Measurements from ENCODE around the gene NPHP1. TPM values are rescaled to one million over a fixed set of nuclear protein-coding genes. Genes with fewer than 3 reads are reported as not detected.
"Not testable (repeated sequence)": the region's sequence is repeated elsewhere in the genome, so short reads cannot be mapped to it uniquely, and the experiment has no call there.

The NPHP1 gene
- total RNA-seq (2014; rRNA removed; shearing (Covaris generic)), result 1.8 and 1.9 TPM in 2 replicates
- polyA plus RNA-seq (2015; cell fraction: cytosol; rRNA removed), result 3.0 and 3.6 TPM in 2 replicates
- 3.6 and 5.6 TPM in 2 replicates for polyA plus RNA-seq (2015; cell fraction: nucleus; rRNA removed)

DNA sequence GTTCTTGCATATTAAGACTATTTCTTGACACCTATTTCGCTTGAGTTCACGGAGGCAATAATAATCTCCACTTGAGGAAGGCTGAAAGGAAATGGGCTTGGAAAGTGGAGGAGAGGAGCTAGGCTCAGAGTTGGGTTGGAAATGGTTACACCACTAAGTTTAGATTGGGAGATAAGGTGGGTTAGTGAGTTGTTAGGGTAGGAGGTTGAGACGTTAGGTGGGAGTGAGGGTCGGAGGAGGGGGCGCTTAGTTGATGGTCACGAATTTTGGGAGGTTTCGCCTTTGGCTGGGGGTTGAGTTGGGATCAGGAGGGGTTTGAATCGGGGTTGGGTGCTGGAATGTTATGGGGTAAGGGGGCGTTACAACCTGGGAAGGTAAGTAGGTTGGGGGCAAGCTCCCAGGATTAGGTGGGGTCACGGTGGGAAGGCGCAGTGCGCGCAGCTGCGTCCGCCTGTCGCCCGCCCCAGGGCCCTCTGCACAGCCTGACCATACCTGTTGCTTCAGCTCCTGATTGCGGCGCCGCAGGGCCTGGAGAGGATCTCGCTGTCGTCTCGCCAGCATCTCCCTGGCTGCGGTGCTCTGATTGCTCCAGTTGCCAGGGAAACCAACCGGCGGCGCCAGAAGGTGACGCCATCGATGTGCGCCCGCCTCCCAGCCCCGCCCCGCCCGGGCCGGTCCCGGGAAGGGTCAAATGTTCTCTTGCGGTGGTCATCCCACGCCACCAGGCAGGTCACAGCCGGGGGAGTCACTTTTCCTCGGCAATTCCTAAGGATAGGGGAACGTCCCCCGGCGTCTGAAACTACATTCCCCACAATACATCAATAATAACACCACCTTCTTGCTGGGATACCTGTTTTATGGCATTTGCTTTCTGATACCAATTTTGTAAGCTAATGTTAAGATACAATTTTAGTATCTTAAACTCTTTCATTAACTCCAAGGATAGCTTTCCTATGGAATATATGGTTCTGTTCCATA, at the start of gene NPHP1:
Gene NPHP1, minus strand, starts transcription at position 606 of the 978 bp plus-strand sequence. Its CDS starts 45 bp downstream, at position 561.
- DNase-seq (ENCODE audit: low read depth), result peak; percentile 78

DNA sequence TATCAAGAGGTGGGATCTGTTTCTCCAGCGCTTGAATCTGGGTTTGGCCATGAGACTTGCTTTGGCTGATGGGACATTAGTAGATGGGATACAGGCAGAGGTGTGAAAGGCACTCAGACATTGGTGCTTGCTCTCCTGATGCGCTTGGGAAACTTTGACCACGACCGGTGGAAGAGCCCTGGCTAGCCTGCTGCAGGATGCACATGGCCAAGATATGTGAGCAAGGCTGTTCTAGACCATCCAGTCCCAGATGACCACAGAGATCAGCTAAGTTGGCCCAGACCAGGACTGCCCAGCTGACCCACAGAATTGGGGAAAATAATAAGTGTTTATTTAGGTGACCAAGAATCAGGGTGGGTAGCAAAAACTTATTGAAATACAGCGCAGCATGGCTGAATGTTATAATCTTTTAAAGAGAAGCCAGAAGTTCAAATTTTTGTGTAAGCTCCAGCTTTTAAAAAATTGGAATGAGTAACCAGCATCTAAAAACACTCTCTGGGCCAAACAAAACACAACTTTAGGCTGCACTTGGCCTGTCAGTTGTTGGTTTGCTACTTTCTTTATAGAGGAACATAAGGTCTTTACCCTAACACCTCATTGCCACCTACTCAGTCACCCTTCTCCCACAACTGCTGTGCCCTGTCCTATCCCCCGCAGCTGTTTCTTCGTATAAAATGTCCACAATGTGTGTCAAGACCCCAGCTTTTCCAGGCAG, 43.4 kb upstream of the NPHP1 start:
- not testable (repeated sequence) for DNase-seq (ENCODE audit: low read depth)

DNA sequence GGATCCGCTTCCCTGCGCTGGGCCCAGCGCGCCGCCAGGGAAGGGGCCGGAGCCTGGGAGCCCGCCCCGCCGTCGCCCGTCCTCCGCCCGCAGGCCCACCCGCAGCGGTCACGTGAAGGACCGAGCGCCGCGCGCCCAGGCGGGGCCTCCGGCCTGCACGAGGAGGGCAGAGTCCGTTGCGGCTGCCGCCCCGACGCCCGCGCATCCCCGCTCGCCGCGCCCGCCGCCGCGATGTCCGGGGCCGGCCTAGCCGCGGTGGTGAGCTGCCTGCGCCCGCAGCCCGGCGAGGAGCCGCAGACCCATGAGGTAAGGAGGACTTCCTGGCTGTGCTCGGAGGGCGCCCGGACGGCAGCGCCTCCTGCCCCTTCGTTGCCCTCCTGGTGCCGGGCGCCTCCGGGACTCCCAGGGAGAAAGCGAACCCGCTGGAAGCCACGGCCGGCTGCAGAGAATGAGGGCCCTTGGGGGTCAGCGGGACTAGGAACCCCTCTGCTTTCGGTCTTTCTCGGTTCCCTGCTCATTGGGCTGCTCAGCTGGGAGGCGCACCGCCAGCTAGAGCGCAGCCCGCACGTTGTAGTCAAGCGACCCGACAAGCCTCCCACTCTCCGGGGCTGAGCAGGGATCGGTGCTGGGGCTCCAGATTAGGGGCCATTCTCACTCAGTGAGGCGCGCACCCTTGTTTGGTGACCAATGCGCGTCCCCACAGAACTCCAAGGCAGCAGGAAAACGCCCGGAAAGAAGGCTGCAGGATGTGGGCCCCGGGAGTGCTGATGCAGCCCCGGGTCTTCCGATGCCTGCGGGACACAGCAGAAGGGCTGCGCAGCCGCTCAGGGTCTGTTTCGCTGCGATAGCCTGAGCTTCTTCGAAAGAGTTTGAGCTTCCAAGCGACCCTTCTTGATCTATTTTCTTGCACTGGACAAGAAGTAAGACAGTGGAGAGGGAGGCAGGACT, 40.9 kb upstream of the NPHP1 start:
- DNase-seq (ENCODE audit: low read depth), result not testable (repeated sequence)

DNA sequence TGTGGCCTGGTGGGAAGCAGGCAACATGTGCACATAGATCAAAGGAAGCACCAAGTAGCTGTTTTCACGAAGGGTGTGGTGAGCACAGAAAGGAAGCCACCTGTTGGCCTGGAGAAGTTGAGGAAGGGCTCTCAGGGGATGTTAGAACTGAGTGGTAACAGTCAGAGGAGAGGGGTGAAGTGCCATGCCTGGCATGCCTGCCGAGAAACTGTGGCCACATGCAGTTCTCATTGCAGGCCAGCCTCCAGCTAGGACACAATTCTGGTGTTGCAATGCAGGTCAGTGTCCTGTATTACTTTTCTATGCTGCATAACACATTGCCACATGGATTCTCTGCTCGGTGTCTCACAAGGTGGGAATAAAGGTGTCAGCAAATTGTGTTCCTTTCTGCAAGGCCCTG, 38.5 kb upstream of the NPHP1 start:
- DNase-seq (ENCODE audit: low read depth), result not testable (repeated sequence)

DNA sequence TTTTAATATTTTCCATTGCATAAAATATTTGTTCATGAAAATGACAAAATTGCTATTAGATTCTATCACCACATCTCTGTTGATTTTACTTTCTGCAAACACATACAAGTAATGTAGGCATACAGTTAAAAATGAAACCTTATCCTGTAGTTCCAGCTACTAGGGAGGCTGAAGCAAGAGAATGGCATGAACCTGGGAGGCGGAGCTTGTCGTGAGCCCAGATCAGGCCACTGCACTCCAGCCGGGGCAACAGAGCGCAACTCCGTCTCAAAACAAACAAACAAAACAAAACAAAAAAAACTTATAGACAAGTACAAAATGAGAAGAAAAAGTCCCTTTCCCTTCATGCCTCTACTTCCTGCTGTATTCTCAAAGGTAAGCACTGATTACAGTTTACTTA, 29.7 kb upstream of the NPHP1 start:
- DNase-seq (ENCODE audit: low read depth), result not testable (repeated sequence)

DNA sequence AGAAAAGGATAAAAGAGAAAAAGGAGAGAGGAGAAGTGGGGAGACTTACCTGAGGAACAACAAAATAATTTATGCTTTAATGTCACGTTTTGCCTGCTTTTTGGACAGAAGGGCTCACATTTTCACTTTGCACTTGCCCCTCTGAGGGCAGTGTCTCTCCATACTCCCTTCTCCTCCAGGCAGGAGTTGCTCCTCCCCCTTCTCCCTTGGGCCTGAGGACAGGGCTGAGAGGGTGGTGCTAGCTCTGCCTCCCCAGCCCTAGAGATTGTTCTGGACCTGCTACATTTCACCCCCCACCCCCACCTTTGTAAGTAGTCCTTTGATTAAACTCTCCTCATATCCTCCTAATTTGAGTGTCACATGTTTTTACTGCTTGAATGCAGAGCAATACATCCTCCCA, 25.1 kb upstream of the NPHP1 start:
- DNase-seq (ENCODE audit: low read depth), result not testable (repeated sequence)

DNA sequence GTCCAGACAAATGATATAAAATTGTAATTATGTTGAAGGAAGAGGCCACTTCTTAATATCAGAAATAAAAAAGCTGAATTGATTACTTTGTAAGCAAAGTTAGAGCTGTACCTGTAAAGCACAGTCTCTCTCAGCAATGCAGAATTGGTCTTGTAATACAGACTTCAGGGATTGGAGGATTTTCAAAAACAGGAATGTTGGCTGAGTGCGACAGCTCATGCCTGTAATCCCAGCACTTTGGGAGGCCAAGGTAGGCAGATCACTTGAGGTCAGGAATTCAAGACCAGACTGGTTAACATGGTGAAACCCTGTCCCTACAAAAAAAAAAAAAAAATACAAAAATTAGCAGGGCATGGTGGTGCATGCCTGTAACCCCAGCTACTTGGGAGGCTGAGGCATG, 17.8 kb upstream of the NPHP1 start:
- DNase-seq (ENCODE audit: low read depth), result not testable (repeated sequence)

DNA sequence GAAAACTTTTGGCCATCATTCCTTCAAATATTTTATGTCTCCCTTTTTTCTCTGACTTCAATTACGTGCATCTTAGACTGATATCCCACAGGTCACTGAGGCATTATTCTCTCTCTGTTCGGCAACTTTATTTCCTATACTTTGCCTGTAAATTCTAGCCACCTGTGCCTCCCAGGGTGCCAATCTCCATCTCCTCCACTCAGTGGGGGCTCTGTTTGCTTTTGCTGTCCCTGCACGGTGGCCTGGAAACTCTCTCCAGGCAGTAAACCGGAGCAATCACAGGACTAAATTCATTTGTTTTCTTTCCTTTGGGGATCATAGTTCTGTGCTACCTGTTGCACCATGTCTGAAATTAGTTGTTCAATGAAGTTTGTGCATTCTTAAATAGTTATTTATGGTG, 17.1 kb upstream of the NPHP1 start:
- no peak for DNase-seq (ENCODE audit: low read depth)

DNA sequence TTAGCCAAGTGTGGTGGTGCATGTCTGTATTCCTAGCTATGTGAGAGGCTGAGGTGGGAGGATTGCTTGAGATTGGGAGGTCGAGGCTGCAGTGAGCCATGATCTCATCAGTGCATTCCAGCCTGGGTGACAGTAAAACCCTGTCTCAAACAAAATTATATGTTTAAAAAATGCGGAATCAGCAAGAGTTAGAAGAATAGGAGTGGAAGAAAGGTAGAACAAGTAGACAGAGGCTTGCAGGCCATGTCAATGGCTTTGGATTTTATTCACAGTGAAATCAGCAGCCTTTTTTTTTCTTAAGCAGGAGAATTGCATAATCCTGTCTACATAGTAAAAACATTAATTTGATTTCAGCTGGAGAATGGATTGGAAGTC, 15.4 kb upstream of the NPHP1 start:
- DNase-seq (ENCODE audit: low read depth), result no peak

DNA sequence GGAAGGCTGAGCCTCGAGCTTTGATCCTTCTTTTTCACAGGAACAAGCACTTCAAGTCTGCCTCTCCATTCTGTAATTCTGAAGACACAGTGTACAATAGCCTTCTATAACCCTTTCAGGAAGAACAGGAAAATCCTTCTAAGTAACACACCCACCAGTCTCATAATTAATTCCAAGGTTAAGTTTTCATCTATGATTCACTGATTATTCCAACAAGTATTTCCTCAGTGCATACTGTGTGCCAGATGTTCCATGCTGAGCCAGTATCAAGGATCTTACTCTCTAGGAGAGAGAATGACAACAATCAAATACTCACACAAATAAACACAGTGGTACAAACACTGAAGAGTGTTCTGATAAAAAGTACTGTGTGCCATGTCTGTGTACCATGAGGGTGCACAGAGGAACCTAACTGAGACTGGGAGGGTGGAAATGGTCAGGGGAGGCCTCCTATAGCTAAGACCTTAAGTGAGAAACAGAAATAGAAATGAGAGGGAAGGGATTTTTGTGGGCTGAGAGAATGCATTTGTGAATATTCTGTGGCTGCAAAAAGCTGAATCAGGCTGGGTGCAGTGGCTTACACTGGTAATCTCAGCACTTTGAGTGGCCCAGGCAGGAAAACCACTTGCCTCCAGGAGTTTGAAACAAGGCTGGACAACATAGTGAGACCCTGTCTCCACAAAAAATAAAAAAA, 14.8 kb upstream of the NPHP1 start:
- no peak for DNase-seq (ENCODE audit: low read depth)

DNA sequence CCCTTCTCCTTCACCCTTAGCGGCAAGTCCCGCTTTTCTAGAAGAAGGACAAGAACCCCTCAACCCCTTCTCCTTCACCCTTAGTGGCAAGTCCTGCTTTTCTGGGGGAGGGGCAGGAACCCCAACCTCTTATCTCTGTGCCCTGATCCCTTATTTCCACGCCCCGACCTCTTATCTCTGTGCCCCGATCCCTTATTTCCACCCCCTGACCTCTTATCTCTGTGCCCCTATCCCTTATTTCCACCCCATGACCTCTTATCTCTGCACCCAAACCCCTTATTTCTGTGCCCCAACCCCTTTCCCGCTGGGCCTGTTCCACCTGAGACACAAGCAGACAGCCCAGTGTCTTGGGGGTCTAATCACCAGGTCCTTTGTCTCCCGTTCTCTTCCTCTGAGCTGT, 14.1 kb upstream of the NPHP1 start:
- not testable (repeated sequence) for DNase-seq (ENCODE audit: low read depth)

DNA sequence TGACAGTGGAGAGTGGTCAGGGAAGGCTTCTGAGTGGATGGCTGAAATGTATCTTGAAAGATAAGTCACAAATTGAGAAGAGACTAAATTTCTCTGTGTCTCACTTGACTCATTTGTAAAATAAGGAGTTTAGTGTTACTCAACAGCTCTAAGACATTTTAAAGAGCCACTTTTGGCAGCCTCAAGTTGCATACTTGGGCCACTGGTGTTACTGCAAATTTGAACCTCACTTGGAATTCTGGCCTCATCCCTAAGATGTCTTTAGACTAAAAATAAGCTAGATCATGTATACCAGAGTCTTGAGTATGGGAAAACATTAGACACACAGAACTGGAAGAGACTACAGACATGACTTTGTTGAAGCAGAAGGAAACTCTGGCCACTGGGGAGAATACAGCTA, 12.0 kb upstream of the NPHP1 start:
- DNase-seq (ENCODE audit: low read depth), result no peak

DNA sequence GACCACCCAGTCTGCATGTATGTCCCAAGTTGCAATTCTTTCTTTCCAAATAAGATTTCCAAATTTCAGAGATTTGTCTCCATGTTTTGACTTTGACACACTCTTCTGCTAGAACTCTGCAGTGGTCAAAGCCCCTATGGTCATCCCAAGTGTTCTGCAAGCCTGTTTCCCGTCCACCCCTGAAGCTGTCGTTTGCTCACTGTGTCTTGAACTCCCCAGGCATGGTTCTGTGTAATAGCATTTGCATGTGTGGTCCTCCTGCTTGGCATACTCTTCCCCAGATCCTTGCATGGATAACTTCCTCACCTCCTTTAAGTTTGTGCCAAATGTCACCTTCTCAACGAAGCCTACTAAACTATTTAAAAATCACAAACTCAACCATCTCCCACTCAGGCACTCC, 11.4 kb upstream of the NPHP1 start:
- DNase-seq (ENCODE audit: low read depth), result no peak

DNA sequence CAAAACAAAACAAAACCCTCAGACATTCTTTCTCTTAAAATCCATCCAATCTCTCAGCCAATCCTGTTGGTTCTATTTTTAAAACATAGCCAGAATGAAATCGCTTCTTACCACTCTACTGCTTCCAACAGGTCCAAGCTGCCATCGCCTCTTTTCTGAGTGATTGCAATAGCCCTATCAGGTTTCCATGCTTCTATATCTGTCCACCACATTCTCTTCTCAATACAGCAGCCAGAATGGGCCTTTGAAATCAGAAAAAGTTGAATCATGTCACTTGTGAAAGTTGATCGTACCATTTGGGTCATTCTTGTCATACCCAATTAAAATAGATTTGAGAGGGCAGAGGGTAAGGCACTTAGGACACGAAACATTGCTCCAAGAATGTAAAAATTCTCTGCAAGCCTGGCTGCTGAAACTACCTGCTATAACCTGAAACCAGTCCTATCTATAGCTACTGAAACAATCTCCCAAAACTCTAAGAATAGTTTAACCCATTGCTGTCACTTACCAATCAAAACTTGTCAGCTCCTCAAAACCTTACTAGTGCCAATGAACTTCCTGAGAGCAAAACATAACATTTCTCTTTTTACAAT, 10.8 kb upstream of the NPHP1 start:
- no peak for DNase-seq (ENCODE audit: low read depth)

DNA sequence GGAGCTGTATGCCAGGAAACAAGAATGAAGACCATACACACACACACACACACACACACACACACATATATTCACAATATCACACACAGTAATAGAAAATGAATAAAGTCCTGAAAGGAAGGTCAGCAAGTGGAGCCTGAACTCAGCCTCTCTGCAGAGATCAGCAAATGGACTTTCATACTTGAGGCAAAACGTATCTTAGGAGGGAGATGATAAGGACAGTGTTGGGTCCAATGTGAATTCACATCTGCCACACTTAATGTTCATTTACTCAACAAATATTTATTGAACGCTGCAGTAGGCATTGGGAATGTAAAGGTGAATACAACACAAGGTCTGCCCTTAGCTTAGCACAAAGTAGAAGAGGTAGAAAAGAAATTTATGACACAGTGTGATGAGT, 10.3 kb upstream of the NPHP1 start:
- DNase-seq (ENCODE audit: low read depth), result no peak

DNA sequence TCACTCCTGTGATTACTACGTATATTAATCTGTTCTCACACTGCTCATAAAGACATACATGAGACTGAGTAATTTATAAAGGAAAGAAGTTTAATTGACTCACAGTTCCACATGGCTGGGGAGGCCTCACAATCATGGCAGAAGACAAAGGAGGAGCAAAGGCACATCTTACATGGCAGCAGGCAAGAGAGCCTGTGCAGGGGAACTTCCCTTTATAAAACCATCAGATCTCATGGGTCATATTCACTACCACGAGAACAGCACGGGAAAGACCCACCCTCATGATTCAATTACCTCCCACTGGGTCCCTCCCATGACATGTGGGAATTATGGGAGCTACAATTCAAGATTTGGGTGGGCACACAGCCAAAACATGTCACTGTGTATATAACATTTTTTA, 8.7 kb upstream of the NPHP1 start:
- not testable (repeated sequence) for DNase-seq (ENCODE audit: low read depth)

DNA sequence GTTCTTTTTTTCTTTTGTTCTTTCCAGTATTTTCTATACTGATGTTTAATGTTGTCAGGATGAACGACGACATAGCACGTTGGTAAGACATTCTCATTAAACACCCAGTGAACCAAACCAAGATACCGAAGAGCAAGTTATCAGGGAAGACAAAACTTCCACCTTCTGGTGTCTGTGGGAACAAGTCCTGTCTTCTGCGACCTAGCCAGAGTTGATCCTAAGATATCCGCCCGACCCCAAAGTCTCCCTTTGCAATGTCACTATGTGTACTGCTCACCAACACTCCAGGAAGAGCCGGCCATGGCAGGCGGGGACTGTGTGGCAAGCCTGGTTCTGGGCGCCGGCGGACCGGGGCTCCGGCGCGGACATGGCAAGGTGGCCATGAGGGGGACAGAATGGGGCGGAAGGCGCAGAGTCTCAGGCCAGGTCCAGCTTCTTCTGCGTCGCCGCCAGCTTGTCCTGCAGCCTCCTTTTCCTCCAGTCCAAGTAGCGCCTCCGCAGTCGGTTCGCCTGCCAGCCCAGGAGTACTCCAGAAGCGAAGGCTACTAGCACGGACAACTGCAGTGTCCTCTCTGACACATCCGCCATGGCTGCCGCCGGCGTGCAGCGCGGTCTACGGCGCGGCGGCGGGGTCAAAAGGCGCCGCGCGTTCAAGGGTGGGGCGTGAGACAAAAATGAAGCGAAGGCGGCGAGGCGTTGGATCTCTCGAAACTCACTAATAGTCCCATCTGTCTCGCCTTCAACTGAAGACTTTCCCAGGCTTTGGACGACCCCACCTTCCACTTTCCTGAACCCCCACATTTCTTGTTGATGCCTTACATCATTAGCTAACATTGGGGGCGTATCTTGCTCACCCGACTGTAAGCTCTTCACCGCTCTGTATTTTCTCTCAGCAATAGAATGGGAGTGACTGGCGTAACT, 7.4 kb upstream of the NPHP1 start, which contains the start of gene MTLN:
Gene MTLN, minus strand, starts transcription at position 610 of the 921 bp plus-strand sequence. Its CDS starts 22 bp downstream, at position 588.
- DNase-seq (ENCODE audit: low read depth), result peak; percentile 77

DNA sequence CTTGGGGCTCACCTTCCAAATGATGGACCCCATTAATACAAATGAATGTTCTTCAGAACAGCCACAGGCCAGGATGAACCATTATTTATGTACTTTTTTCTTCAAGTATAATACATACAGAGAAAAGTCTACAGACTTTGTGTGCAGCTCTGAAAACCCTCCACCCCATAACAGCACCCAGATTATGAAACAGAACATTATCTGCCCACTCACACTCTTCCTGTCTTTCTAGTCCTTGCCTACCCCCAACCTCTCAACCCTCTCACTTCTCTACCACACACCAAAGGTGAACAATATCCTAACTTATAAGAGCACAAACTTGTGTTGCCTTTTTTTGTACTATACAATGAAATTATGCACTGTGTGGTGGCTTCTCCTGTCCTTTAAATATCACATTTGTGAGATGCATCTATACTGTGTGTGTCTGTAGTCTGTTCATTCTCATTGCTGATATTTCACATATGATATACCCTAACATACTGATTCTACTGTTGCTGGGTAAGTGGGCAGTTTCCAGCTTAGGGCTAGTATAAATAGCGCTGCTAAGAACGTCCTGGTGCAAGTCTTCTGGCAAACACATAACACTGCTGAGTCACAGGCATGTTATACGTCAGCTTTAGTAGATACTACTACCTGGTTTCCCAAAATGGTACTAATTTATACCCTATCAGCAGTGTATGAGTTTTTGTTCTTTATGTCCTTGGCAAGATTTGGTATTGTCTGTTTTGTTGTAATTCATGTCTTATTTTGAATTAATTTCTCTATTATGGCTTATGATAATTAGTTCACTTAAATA, 1.0 kb upstream of the NPHP1 start:
- DNase-seq (ENCODE audit: low read depth), result no peak
